Fibroblast of lung (primary cell): ENCODE measurements around the gene RNF115. TPM values are rescaled to one million over a fixed set of nuclear protein-coding genes. Genes with fewer than 3 reads are reported as not detected.

Experiments
- DNase-seq, 2 donors: peaks; one replicate each; pipeline versions ENCODE4 v3.0.0 to v3.0.0-alpha.2; 2010; ENCODE audit warnings: low read depth in 2 of 2
- H2AFZ ChIP-seq: 2 replicates; pipeline ENCODE4 v1.5.1; 2012; ENCODE audit warnings: low read length, control low read depth, inconsistent platforms
- H3K27ac ChIP-seq: 2 replicates; pipeline ENCODE4 v1.5.1; 2011; ENCODE audit warnings: low read length, control low read depth; ENCODE audit not compliant: insufficient read depth
- H3K27me3 ChIP-seq: 2 replicates; pipeline ENCODE4 v1.5.1; 2011; ENCODE audit warnings: mild to moderate bottlenecking, low read length; ENCODE audit not compliant: control insufficient read depth, insufficient read depth
- H3K36me3 ChIP-seq: 2 replicates; pipeline ENCODE4 v1.5.1; 2011; ENCODE audit warnings: low read length; ENCODE audit not compliant: control insufficient read depth, insufficient read depth
- H3K4me1 ChIP-seq: 2 replicates; pipeline ENCODE4 v1.5.1; 2011; ENCODE audit warnings: low read length; ENCODE audit not compliant: control insufficient read depth, insufficient read depth; ENCODE audit errors: extremely low read depth
- H3K4me2 ChIP-seq: 2 replicates; pipeline ENCODE4 v1.5.1; 2011; ENCODE audit warnings: low read length, control low read depth; ENCODE audit not compliant: insufficient read depth; ENCODE audit errors: extremely low read depth
- H3K4me3 ChIP-seq, 4 experiments: fragments of 200-600 bp in 1 of 4; sonication (generic) in 1 of 4; replicated peaks in 1 of 4; 2 replicates each; pipeline ENCODE4 v1.5.1; 2011 to 2016; ENCODE audit warnings: low read length in 4 of 4, low read depth in 3 of 4, mild to moderate bottlenecking in 3 of 4, control low read depth in 2 of 4, inconsistent platforms in 1 of 4, mixed read lengths in 1 of 4; ENCODE audit not compliant: insufficient read depth in 1 of 4; ENCODE audit errors: control extremely low read depth in 1 of 4
- H3K79me2 ChIP-seq: 2 replicates; pipeline ENCODE4 v1.5.1; 2012; ENCODE audit warnings: mild to moderate bottlenecking, low read length, inconsistent platforms; ENCODE audit not compliant: control insufficient read depth, insufficient read depth
- H3K9ac ChIP-seq: 2 replicates; pipeline ENCODE4 v1.5.1; 2011; ENCODE audit warnings: mild to moderate bottlenecking, low read length, control low read depth; ENCODE audit not compliant: insufficient read depth
- H3K9me3 ChIP-seq: 2 replicates; pipeline ENCODE4 v1.5.1; 2012; ENCODE audit warnings: low read depth, low read length; ENCODE audit not compliant: control insufficient read depth, insufficient read depth
- H4K20me1 ChIP-seq: 2 replicates; pipeline ENCODE4 v1.5.1; 2011; ENCODE audit warnings: low read length; ENCODE audit not compliant: control insufficient read depth, insufficient read depth; ENCODE audit errors: extremely low read depth
- EZH2 ChIP-seq: IDR thresholded peaks from 2 replicates; pipeline ENCODE4 v1.5.1; 2012; ENCODE audit warnings: low read length, control low read depth, mild to moderate bottlenecking; ENCODE audit errors: missing control alignments
- polyA plus RNA-seq, 2 donors: library from polyadenylated mRNA; depleted of rRNA in 1 of 2; stranded (reverse) in 1 of 2; unstranded in 1 of 2; fragments of >200 nt; gene quantifications; 2 replicates each; pipeline ENCODE4 v1.2.1, GENCODE V29; 2011 to 2012; ENCODE audit warnings: missing spikeins in 1 of 2
- total RNA-seq: library from RNA; depleted of rRNA; stranded (reverse); fragments of >200 nt; gene quantifications from 2 replicates; pipeline ENCODE4 v1.2.1, GENCODE V29; 2014
- TF ChIP-seq, protein P1 (sequence below), 2 donors: IDR thresholded peaks in 1 of 2; conservative IDR thresholded peaks in 1 of 2; 1 replicate in 1 of 2; 2 replicates in 1 of 2; pipeline ENCODE4 v1.5.1; 2011 to 2012; ENCODE audit warnings: low read length in 2 of 2, control low read depth in 1 of 2, inconsistent platforms in 1 of 2, low read depth in 1 of 2, mild to moderate bottlenecking in 1 of 2

The RNF115 gene
- total and polyA plus RNA-seq, 2 donors (not counting 1 experiment from before 2014, with no cell fraction given): 16.2 to 19.8 TPM

DNA sequence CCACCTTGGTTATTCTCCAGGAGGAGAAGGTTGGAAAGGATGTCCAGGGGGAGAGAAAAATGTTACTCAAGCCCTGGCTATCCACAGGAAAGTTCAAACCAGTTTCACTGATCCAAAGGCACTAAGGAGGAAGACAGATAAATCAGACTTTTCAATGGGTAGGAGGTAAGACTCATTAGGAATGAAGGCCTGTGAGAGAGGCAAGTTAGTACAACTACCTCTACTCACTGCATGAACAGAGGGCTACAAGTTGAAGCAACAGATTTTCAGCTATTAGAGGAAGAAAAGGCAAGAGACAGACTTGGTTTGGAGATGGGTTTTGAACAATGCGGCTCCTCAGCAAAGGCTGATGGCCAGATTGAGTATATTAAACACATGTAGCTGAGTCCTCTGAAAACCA lies 87.7 kb downstream of the RNF115 start:
- Histone ChIP-seq H3K79me2 (no peaks in the 10 kb centered on the region), H3K27ac (no peak overlapping the region), H3K36me3 (peaks cover under 1% of the 10 kb centered on the region), H2AFZ (no peak overlapping the region), H3K4me1 (peaks cover 4% of the 10 kb centered on the region), H3K4me2 (no peak overlapping the region), H3K4me3 (no peak overlapping the region), H3K27me3 (no peaks in the 10 kb centered on the region), H3K9me3 (no peaks in the 10 kb centered on the region), H4K20me1 (no peaks in the 10 kb centered on the region), H3K9ac (no peak overlapping the region)
- TF ChIP-seq EZH2: no peak
- TF ChIP-seq, protein P1, sequence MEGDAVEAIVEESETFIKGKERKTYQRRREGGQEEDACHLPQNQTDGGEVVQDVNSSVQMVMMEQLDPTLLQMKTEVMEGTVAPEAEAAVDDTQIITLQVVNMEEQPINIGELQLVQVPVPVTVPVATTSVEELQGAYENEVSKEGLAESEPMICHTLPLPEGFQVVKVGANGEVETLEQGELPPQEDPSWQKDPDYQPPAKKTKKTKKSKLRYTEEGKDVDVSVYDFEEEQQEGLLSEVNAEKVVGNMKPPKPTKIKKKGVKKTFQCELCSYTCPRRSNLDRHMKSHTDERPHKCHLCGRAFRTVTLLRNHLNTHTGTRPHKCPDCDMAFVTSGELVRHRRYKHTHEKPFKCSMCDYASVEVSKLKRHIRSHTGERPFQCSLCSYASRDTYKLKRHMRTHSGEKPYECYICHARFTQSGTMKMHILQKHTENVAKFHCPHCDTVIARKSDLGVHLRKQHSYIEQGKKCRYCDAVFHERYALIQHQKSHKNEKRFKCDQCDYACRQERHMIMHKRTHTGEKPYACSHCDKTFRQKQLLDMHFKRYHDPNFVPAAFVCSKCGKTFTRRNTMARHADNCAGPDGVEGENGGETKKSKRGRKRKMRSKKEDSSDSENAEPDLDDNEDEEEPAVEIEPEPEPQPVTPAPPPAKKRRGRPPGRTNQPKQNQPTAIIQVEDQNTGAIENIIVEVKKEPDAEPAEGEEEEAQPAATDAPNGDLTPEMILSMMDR (conservative IDR thresholded peaks at IDR 0.05 in 1 of 2, IDR thresholded peaks at IDR 0.05 in 1 of 2; ENCODE audit: low read depth in 1 of 2, low read length in 2 of 2): no peak
- DNase-seq: no peak

DNA sequence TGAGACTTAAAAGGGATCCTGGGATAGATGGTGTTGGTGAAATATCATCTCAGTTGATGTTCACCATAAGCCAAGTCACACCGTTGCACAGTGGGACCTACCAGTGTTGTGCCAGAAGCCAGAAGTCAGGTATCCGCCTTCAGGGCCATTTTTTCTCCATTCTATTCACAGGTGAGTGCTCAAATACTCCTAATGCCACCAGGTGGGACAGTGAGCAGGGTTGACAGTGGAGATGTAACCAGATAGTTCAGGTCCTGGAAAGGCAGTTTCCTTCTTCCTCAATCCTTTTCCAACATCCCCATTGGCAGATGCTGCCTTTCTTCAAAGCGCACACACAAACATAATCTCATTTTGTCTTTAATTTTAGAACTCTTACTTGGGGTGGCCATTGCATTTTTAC lies 93.0 kb downstream of the RNF115 start:
- H3K4me3 ChIP-seq: no peak overlapping the region
- DNase-seq: no peak
- no peaks in the 10 kb centered on the region for H3K36me3 ChIP-seq
- no peaks in the 10 kb centered on the region for H4K20me1 ChIP-seq
- TF ChIP-seq EZH2: no peak
- TF ChIP-seq, protein P1 (conservative IDR thresholded peaks at IDR 0.05 in 1 of 2, IDR thresholded peaks at IDR 0.05 in 1 of 2; ENCODE audit: low read depth in 1 of 2, low read length in 2 of 2): no peak
- H3K27ac ChIP-seq: no peak overlapping the region
- H3K27me3 ChIP-seq: no peaks in the 10 kb centered on the region
- no peak overlapping the region for H3K4me2 ChIP-seq
- no peaks in the 10 kb centered on the region for H3K4me1 ChIP-seq
- H3K9me3 ChIP-seq: no peaks in the 10 kb centered on the region
- H3K9ac ChIP-seq: no peak overlapping the region
- no peak overlapping the region for H2AFZ ChIP-seq
- no peaks in the 10 kb centered on the region for H3K79me2 ChIP-seq

DNA sequence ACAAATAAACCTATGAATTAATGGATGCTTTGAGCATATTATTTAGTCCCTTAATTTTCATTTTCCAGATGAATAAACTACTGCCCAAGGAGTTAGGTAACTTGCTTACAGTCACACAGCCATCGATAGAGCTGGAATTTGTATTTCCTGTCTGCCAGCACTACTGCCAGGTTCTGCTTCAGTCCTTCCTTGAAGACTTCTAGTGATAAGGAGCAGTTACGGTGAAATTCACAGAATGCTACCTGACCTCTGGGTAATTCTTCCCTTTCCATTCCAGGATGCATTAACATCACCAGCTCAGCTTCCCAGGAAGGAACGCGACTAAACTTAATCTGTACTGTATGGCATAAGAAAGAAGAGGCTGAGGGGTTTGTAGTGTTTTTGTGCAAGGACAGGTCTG lies 93.4 kb downstream of the RNF115 start:
- Histone ChIP-seq H3K79me2 (no peaks in the 10 kb centered on the region), H3K27ac (no peak overlapping the region), H3K4me2 (no peak overlapping the region), H3K9ac (no peak overlapping the region), H3K27me3 (no peaks in the 10 kb centered on the region), H3K36me3 (no peaks in the 10 kb centered on the region), H3K9me3 (no peaks in the 10 kb centered on the region), H3K4me3 (no peak overlapping the region), H2AFZ (no peak overlapping the region), H4K20me1 (no peaks in the 10 kb centered on the region), H3K4me1 (no peaks in the 10 kb centered on the region)
- TF ChIP-seq EZH2: no peak
- TF ChIP-seq, protein P1 (conservative IDR thresholded peaks at IDR 0.05 in 1 of 2, IDR thresholded peaks at IDR 0.05 in 1 of 2; ENCODE audit: low read depth in 1 of 2, low read length in 2 of 2): no peak
- DNase-seq: no peak
